Prostate gland (tissue), 2 donors: ENCODE results near the gene SLC13A5.

Source experiments
- CTCF ChIP-seq, 4 experiments: fragments of 200-600 bp in 2 of 4; fragments of 450-650 bp in 2 of 4; sonication (generic) in 2 of 4; IDR thresholded peaks; 1 replicate in 3 of 4; 2 replicates in 1 of 4; pipeline ENCODE4 v1.5.1; 2016 to 2019; ENCODE audit warnings: antibody characterized with exemption in 4 of 4, mild to moderate bottlenecking in 2 of 4, moderate library complexity in 2 of 4
- POLR2A ChIP-seq: fragments of 450-650 bp; IDR thresholded peaks from one replicate; pipeline ENCODE4 v1.6.1; 2016; ENCODE audit warnings: antibody characterized with exemption, mild to moderate bottlenecking
- POLR2AphosphoS5 ChIP-seq: sonication (generic); formaldehyde crosslinking; IDR thresholded peaks from one replicate; pipeline ENCODE4 v1.6.1; 2017; ENCODE audit warnings: antibody characterized with exemption

GRCh38 chr17:6648181-6648580 is 65.0 kb downstream of the SLC13A5 start:
- TF ChIP-seq POLR2AphosphoS5 (no peak), POLR2A (no peak), CTCF (IDR thresholded peaks at IDR 0.05) (no peak)
